ENCODE results near the gene PDXK. TPM values are rescaled to one million over a fixed set of nuclear protein-coding genes. Genes with fewer than 3 reads are reported as not detected.
A peak's percentile ranks its signal among the peaks of the same experiment; 100 is the strongest.
"Not testable (repeated sequence)": the region's sequence is repeated elsewhere in the genome, so short reads cannot be mapped to it uniquely, and the experiment has no call there.

PDXK gene
- total RNA-seq, 1 experiment from 2014 or later = 68.7 TPM

DNA sequence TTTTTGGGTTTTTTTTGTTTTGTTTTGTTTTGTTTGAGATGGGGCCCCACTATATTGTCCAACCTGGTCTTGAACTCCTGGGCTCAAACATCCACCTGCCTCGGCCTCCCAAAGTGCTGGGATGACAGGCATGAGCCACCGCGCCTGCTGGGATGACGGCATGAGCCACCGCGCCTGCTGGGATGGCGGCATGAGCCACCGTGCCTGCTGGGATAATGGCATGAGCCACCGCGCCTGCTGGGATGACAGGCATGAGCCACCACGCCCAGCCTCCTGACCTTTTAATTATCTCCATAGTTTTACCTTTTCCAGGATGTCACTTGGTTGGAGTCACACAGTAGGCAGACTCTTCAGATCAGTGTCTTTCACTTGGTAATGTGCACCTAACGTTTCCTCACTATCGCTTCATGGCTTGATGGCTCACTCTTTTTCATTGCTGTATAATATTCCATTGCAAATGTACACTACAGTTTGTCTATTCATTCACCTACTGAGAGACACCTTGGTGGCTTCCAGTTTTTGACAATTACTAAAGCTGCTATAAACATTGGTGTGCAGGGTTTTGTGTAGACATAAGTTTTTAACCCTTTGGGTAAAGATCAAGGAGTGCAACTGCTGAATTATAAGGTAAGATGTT, 10.1 kb upstream of the PDXK start:
- DNase-seq = no peak

DNA sequence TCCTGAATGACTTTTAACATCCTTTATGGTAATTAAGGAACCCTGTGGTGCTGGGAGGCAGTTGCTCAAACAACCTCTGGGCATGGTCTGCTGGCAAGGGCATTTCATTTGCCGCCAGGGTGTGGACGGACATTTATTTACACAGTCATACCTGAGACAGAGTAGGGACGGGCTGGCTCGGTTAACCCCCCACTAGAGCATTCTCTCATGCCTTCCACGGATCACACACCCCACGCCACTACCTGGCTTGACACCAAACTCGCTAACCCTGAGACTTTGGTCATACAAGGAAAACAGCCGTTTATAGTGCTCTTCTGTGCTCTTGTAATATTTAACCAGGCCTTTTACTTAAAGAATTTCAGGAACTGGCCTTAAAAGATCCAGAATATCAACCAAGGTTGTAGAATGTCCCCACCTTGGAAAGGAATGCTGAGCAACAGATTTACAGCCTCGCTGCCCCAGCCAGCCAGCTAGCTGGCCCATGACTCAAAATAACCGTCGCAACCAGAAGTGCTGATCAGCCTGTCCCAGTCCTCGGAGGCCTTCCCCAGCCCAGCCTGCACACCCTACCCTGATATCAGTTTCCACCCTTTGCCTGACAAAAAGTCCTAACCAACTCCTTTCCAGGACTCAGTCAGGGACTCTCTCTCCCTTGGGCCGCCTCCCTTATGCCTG, 6.5 kb upstream of the PDXK start:
- H3K27me3 ChIP-seq (ENCODE audit: control insufficient read depth, insufficient read depth, low read length) = no peaks in the 10 kb centered on the region; the same call in 1 of the 2 replicates
- peak; percentile 57 for DNase-seq
- no peak overlapping the region for H3K4me3 ChIP-seq (ENCODE audit: insufficient read depth, low read depth, low read length)
- H3K36me3 ChIP-seq (replicated peaks; ENCODE audit: control insufficient read depth, insufficient read depth, low read length) = no peaks in the 10 kb centered on the region

More for the DNA sequence above, 10.1 kb upstream of the PDXK start:
- no peaks in the 10 kb centered on the region for H3K36me3 ChIP-seq (replicated peaks; ENCODE audit: control insufficient read depth, insufficient read depth, low read length)
- H3K4me3 ChIP-seq (ENCODE audit: insufficient read depth, low read depth, low read length) = no peak overlapping the region
- H3K27me3 ChIP-seq (ENCODE audit: control insufficient read depth, insufficient read depth, low read length) = no peaks in the 10 kb centered on the region

DNA sequence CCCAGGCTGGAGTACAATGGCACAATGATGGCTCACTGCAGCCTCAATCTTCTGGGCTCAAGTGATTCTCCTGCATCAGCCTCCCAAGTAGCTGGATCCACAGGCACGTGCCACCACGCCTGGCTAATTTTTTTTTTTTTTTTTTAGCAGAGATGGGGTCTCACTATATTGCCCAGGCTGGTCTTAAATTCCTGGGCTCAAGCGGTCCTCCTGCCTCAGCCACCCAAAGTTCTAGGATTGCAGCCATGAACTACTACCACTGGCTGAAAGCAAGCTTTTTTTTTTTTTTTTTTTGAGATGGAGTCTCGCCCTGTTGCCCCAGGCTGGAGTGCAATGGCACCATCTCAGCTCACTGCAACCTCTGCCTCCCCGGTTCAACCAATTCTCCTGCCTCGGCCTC, 5.8 kb upstream of the PDXK start:
- not testable (repeated sequence) for DNase-seq; H3K36me3 ChIP-seq (replicated peaks; ENCODE audit: control insufficient read depth, insufficient read depth, low read length); H3K27me3 ChIP-seq (ENCODE audit: control insufficient read depth, insufficient read depth, low read length); H3K4me3 ChIP-seq (ENCODE audit: insufficient read depth, low read depth, low read length)

DNA sequence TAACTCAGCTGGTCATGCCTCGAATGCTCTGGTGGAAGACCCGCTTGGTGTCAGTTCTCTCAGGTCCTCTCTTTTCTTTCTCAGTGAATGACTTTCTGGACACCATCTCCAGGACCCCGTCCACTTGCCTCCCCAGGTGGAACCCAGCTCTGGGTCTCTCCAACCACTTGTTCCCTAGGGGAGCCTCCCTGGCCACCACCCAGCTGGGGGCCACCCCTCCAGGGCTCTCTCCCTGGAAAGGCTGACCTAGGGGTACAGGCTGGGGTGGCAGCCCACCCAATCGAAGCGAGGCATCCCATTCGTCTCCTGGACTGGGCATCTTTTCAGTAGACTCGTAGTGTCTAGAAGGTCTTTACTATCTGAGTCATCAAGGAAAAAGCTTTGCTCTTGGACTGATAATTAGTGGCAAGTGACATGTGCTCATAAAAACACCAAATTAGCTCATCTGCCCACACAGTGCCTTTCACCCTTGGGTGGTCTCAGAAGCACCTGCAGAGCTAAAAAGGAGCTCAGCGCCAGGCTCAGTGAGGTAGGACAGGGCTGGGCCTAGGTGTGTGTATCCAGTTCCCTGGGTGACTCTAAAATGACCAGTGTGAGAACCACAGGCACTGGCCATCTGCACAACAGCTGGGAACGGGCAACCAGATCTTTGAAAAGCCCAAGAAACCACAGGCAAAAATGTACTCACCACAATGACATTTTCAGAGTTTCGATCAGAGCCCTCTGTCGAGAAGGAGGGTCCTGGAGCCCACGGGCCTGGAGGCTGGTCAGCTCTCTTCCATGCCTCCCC, 2.4 kb upstream of the PDXK start:
- peaks cover 6% of the 10 kb centered on the region for H3K27me3 ChIP-seq (ENCODE audit: control insufficient read depth, insufficient read depth, low read length)
- DNase-seq = no peak
- no peaks in the 10 kb centered on the region for H3K36me3 ChIP-seq (replicated peaks; ENCODE audit: control insufficient read depth, insufficient read depth, low read length)
- no peak overlapping the region for H3K4me3 ChIP-seq (ENCODE audit: insufficient read depth, low read depth, low read length)

DNA sequence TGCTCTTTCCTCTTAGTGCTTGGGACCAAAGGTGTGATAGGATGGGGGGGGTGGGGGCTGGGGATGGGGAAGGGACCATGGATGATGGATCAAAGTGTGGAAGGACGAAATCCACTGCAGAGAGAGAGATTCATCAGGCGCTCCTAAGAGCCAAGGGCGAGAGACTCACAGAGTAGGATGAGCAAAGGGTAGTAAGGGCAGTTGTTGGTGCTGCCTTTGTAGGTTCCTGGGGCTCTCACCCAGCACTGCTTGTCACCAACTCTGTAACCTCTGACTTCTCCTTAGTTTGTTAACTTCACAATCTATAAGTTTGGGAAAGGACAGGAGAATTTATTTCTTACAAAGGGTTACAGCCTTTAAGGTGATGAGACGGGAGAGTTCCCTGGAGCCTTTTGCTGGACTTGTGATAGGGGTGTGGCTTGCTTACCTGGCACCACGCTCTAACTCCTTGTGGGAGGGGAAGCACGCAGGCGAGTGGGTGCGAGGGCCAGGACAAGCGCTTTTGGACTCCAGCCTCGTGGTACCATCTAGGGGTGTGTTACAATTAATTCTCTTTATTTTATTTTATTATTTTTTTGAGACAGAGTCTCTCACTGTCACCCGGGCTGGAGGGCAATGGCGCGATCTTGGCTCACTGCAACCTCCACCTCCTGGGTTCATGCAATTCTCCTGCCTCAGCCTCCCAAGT, 1.6 kb upstream of the PDXK start:
- peaks cover 6% of the 10 kb centered on the region for H3K27me3 ChIP-seq (ENCODE audit: control insufficient read depth, insufficient read depth, low read length)
- DNase-seq = no peak
- no peak overlapping the region for H3K4me3 ChIP-seq (ENCODE audit: insufficient read depth, low read depth, low read length)
- H3K36me3 ChIP-seq (replicated peaks; ENCODE audit: control insufficient read depth, insufficient read depth, low read length) = no peaks in the 10 kb centered on the region; the same call in 1 of the 2 replicates

DNA sequence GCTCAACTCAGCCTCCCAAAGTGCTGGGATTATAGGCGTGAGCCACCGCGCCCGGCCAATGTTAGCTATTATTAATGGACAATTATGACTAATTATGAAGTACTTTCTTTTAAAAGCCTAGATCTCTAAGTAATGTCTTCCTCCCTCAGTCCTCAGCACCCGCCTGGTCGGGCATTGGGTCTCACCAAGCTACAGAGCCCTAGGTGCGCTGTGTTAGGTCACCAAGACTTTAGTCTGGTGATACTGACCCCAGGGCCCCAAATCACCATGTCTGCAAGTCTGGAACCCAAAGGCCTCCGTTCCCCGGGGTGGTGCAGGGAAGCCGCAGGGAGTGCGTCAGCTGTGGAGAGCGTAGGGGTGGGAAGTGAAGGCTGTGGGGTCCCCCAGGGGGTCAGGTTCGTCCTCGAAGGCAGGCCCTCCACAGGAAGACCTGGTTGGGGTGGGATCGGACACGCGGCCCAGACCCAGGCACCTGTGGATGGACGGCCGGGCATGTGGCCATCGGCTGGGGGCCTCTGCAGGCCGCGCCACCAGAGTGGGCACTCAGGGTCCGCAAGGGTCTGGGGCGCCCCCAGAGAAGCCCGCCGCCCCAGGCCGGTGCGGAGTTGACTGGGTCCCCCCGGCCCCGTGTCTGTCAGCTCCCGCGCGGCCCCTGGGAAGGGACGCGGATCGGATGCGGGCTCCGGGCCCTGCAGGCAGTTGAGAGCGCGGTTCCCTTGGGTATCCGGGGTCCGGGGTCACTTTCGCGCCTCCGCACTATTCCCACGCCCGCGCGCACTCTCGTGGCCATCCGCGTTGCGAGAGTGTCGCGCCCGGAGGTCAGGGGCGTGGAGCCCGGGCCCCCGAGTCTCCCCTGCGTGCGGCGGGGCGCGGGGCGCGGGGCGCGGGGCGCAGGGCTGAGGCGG, 710 bp upstream of the PDXK start:
- Histone ChIP-seq H3K4me3 (ENCODE audit: insufficient read depth, low read depth, low read length) (peak overlapping the region; percentile 96), H3K36me3 (replicated peaks; ENCODE audit: control insufficient read depth, insufficient read depth, low read length) (no peaks in the 10 kb centered on the region; the same call in 1 of the 2 replicates), H3K27me3 (ENCODE audit: control insufficient read depth, insufficient read depth, low read length) (peaks cover 6% of the 10 kb centered on the region)
- DNase-seq = peak; percentile 85

DNA sequence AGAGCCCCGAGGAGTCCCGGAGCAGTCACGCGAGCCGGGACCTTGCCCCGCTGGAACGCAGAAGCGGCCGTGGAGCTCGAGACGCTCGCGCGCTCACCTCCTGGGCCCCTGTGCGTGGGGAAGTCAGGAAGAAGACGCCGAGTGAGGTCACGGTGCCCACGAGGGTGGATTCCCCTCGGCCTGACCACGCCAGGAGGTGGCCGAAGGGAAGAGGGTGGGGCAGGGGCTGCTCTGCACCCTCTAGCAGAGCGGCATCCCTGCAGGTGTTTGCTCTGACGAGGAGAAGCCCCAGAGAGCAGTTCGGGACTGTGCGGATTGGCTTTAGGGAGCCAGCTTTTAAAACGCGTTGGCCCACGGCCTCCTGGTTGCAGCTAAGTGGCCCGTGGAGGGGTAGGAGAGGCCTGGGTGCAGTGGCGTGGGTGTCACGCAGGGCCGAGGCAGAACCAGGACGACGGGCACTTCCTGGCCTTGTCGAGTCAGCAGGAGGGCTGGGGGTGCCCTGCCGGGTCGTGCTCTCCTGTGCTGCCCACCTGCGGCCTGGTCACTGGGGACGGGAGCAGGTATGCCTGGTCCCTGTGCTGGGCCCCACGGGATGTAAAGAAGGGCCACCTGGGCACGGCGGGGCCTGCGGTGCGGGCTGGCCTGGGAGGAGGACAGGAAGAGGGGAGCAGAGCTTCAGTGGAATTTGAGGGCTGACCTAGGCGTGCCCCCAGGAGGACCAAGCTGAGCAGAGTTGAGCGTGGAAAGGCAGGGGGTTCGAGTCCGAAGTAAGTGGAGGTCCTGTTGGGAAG, 1.0 kb downstream of the PDXK start:
- peak; percentile 67 for DNase-seq
- Histone ChIP-seq H3K4me3 (ENCODE audit: insufficient read depth, low read depth, low read length) (peak overlapping the region; percentile 96), H3K27me3 (ENCODE audit: control insufficient read depth, insufficient read depth, low read length) (peaks cover 6% of the 10 kb centered on the region), H3K36me3 (replicated peaks; ENCODE audit: control insufficient read depth, insufficient read depth, low read length) (peaks cover 2% of the 10 kb centered on the region)

DNA sequence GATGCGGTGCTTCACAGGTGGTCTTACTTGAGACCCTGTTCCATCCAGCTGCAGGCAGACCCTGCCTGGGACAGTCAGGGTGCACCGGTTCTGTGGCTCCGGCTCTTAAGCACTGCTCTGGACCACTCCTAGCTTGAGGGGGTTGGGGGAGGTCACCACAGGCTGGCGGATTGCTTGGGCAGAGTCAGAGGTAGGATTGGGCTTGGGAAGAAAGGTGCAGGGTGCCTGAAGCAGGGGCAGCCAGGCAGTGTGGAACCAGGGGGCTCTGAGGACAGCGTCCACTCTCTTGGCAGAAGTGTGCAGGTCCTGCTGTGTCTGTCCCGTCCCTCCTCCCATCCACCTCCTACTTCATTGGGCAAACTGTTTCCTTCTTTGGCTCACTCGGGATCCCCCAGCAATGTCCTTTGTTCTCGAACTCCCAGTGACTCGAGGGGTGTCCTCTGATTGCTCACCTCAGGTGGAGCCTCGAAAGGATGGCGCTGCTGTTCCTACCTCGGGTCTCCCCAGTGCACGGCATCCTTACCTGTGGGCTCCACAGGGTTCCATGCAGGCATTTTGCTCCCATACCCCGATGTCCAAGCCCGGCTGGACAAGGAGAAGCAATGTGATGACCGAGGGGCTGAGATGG, 1.7 kb downstream of the PDXK start:
- Histone ChIP-seq H3K27me3 (ENCODE audit: control insufficient read depth, insufficient read depth, low read length) (peaks cover 6% of the 10 kb centered on the region), H3K4me3 (ENCODE audit: insufficient read depth, low read depth, low read length) (peak overlapping the region; percentile 14), H3K36me3 (replicated peaks; ENCODE audit: control insufficient read depth, insufficient read depth, low read length) (peaks cover 2% of the 10 kb centered on the region)
- no peak for DNase-seq

DNA sequence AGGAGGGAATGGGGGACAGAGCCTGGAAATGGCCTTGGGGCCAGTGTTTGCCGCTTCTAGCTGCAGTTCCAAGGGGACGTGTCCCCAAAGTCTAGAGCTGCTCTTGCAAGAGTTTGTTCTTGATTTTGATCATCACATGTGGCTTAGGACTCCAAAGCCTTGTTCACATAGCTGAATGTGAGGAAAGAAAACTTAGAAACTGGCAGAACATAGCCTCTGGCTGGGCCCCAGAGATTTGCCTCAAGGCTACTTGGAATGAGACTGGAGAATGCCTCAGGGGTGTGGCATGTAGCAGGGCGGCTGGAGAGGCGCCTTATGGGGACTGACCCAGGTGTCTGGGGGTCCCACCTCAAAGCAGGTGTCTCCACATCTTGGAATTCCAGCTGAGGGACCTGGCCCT, 2.3 kb downstream of the PDXK start:
- no peak overlapping the region for H3K4me3 ChIP-seq (ENCODE audit: insufficient read depth, low read depth, low read length)
- DNase-seq = no peak
- H3K36me3 ChIP-seq (replicated peaks; ENCODE audit: control insufficient read depth, insufficient read depth, low read length) = peaks cover 2% of the 10 kb centered on the region
- peaks cover 6% of the 10 kb centered on the region for H3K27me3 ChIP-seq (ENCODE audit: control insufficient read depth, insufficient read depth, low read length)

DNA sequence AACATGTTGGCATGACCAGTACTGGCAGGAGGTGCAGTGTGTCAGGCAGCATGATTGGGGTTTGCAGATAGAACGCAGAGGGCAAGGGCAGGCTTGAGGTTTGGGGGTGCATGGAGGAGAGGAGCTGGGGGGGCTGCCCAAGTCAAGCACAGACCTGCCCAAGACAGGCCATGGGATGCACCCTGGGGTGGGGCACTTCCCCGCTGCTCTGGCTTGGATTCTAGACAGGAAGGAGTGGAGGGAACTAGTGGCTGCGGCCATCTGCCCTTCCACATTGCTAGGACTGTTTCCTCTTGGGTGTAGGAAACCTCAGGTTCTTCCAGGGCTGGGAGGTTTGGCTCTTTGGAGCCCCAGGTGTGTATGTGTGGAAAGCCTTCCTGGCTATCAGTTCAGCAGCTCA, 3.0 kb downstream of the PDXK start:
- H3K36me3 ChIP-seq (replicated peaks; ENCODE audit: control insufficient read depth, insufficient read depth, low read length) = peaks cover 2% of the 10 kb centered on the region
- no peak for DNase-seq
- peaks cover 6% of the 10 kb centered on the region for H3K27me3 ChIP-seq (ENCODE audit: control insufficient read depth, insufficient read depth, low read length)
- H3K4me3 ChIP-seq (ENCODE audit: insufficient read depth, low read depth, low read length) = no peak overlapping the region

DNA sequence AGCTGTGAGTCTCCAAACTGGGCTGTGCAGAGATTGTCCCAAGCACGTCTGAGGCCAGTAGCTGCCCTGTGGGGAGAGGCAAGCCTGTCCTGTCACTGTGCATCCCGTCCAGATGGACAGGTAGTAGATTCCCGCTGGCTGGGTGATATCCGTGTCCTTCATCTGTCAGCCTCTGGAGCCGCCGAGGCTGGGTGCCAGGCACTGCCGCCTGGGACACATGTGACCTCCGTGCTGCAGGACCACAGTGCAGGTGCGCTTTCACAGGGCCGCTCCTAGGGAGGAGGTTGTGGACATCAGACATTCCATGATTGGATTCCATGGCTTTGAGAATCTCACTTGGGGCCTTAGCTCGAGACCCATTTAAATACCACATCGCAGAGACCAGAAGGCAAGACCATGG, 4.7 kb downstream of the PDXK start:
- H3K4me3 ChIP-seq (ENCODE audit: insufficient read depth, low read depth, low read length) = no peak overlapping the region
- no peak for DNase-seq
- peaks cover 2% of the 10 kb centered on the region for H3K36me3 ChIP-seq (replicated peaks; ENCODE audit: control insufficient read depth, insufficient read depth, low read length)
- no peaks in the 10 kb centered on the region for H3K27me3 ChIP-seq (ENCODE audit: control insufficient read depth, insufficient read depth, low read length)

DNA sequence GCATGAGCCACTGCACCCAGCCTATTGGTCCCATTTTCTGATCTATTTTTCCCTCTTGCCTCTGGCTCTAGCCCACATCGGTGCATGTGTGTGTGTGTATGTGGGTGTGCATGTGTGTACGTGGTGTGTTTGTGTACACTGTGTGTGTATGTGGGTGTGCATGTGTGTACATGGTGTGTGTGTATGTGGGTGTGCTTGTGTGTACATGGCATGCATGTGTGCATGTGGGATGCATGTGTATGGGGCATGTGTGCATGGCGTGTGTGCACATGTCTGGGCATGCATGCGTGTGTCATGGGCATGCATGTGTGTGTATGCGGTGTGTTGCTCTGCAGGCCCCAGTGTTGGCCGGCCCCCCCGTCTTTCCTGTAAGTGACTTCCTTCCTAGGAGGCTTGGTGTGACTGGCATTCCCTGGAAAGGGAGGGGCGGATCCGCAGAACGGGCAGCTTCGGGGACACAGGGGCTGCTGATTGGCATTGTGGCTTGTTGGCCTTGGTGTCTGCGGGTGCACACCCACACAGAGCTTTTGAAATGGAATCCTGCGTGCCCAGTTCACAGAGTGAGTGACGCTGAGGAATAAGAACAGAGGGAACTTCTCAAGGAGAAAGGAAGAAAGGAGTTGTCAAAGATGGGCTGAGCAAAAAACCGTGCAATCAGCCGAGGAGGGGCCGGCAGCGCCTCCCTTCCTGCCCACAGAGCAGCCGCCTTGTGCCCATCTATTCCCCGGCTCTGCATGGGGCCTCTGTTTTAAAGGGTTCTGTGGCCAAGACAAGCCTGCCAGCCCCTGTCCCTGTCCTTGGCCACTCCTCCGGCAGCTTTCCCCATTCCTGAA, 8.0 kb downstream of the PDXK start:
- Histone ChIP-seq H3K4me3 (ENCODE audit: insufficient read depth, low read depth, low read length) (no peak overlapping the region), H3K27me3 (ENCODE audit: control insufficient read depth, insufficient read depth, low read length) (no peaks in the 10 kb centered on the region), H3K36me3 (replicated peaks; ENCODE audit: control insufficient read depth, insufficient read depth, low read length) (peaks cover 2% of the 10 kb centered on the region)
- DNase-seq = no peak
